ENCODE data around the gene SUPT4H1.
"Not testable (repeated sequence)": the region's sequence is repeated elsewhere in the genome, so short reads cannot be mapped to it uniquely, and the experiment has no call there.

Gene SUPT4H1

GRCh38 chr17:58351831-58352595 is at the start of gene SUPT4H1:
SUPT4H1 (minus strand) TSS chr17:58352201; CDS start chr17:58352135, 66 bp downstream.
- no peaks in the 10 kb centered on the region for H3K27me3 Mint-ChIP-seq
- H3K4me3 Mint-ChIP-seq: peak within 1 kb of the TSS; percentile 100
- H3K9me3 Mint-ChIP-seq (ENCODE audit: low read depth): no peaks in the 10 kb centered on the region
- H3K36me3 Mint-ChIP-seq: peaks cover 21% of the 10 kb centered on the region
- peaks cover 57% of the 10 kb centered on the region for H3K4me1 Mint-ChIP-seq (ENCODE audit: low read depth)
- H3K27ac Mint-ChIP-seq: peak within 1 kb of the TSS; percentile 99

GRCh38 chr17:58401287-58401686 is 49.3 kb upstream of the SUPT4H1 start:
- H3K27ac Mint-ChIP-seq: no peak overlapping the region
- H3K9me3 Mint-ChIP-seq (ENCODE audit: low read depth): no peaks in the 10 kb centered on the region
- no peaks in the 10 kb centered on the region for H3K36me3 Mint-ChIP-seq
- H3K4me1 Mint-ChIP-seq (ENCODE audit: low read depth): peaks cover 9% of the 10 kb centered on the region
- H3K4me3 Mint-ChIP-seq: no peak overlapping the region
- H3K27me3 Mint-ChIP-seq: no peaks in the 10 kb centered on the region

- H3K27ac Mint-ChIP-seq: no peak overlapping the region
- no peaks in the 10 kb centered on the region for H3K27me3 Mint-ChIP-seq
- peaks cover 9% of the 10 kb centered on the region for H3K4me1 Mint-ChIP-seq (ENCODE audit: low read depth)
- no peak overlapping the region for H3K4me3 Mint-ChIP-seq
- H3K36me3 Mint-ChIP-seq: no peaks in the 10 kb centered on the region
- H3K9me3 Mint-ChIP-seq (ENCODE audit: low read depth): no peaks in the 10 kb centered on the region
Observed at GRCh38 chr17:58400826-58401225, 48.8 kb upstream of the SUPT4H1 start.

- H3K4me1 Mint-ChIP-seq (ENCODE audit: low read depth): peaks cover 9% of the 10 kb centered on the region
- H3K27me3 Mint-ChIP-seq: no peaks in the 10 kb centered on the region
- H3K36me3 Mint-ChIP-seq: no peaks in the 10 kb centered on the region
- no peak overlapping the region for H3K27ac Mint-ChIP-seq
- no peaks in the 10 kb centered on the region for H3K9me3 Mint-ChIP-seq (ENCODE audit: low read depth)
- H3K4me3 Mint-ChIP-seq: no peak overlapping the region
Observed at GRCh38 chr17:58399974-58400373, 48.0 kb upstream of the SUPT4H1 start.

GRCh38 chr17:58398574-58399266 is 46.7 kb upstream of the SUPT4H1 start:
- H3K4me1 Mint-ChIP-seq (ENCODE audit: low read depth): peaks cover 9% of the 10 kb centered on the region
- H3K4me3 Mint-ChIP-seq: no peak overlapping the region
- H3K36me3 Mint-ChIP-seq: peaks cover 3% of the 10 kb centered on the region
- no peaks in the 10 kb centered on the region for H3K27me3 Mint-ChIP-seq
- H3K27ac Mint-ChIP-seq: no peak overlapping the region
- no peaks in the 10 kb centered on the region for H3K9me3 Mint-ChIP-seq (ENCODE audit: low read depth)

- not testable (repeated sequence) for H3K4me1 Mint-ChIP-seq (ENCODE audit: low read depth); H3K9me3 Mint-ChIP-seq (ENCODE audit: low read depth); H3K27ac Mint-ChIP-seq; H3K4me3 Mint-ChIP-seq; H3K27me3 Mint-ChIP-seq; H3K36me3 Mint-ChIP-seq
Observed at GRCh38 chr17:58397421-58397820, 45.4 kb upstream of the SUPT4H1 start.

GRCh38 chr17:58396173-58396572 is 44.2 kb upstream of the SUPT4H1 start:
- no peaks in the 10 kb centered on the region for H3K9me3 Mint-ChIP-seq (ENCODE audit: low read depth)
- no peak overlapping the region for H3K4me3 Mint-ChIP-seq
- no peaks in the 10 kb centered on the region for H3K27me3 Mint-ChIP-seq
- H3K27ac Mint-ChIP-seq: no peak overlapping the region
- H3K4me1 Mint-ChIP-seq (ENCODE audit: low read depth): no peaks in the 10 kb centered on the region
- H3K36me3 Mint-ChIP-seq: peaks cover 6% of the 10 kb centered on the region

DNA sequence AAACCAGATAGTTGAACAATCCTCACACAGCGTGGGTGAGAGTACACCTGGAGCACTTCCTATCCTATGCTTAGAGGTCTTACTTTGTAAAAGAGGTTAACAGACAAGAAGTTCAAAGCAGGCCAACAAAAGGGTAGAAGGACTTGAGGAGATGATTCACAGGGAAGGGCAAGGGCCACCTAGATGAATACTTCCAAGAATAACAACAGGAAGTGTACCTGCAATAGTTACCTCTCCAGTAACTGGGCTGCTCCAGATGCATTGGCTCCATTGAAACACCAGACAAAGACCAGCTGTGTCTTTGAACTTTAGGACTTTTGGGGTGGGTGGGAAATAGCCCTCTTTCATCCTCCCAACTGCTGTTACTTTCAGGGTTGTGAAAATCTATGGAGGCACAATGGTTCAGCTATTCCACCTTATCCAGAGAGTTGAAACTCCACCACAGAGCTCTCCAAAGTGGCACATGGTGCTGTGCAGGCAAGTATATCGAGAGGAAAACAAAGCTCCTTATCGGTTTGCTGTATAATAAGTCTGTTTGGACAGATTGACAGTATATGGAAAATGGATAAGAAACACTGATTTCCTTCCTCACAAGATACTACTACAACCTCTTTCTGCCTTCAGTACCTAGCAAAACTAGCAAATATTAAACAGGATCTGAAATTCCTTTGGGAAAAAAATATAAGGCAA is 42.7 kb upstream of the SUPT4H1 start:
- Mint-ChIP-seq H3K9me3 (ENCODE audit: low read depth) (no peaks in the 10 kb centered on the region), H3K4me3 (no peak overlapping the region), H3K4me1 (ENCODE audit: low read depth) (peaks cover 2% of the 10 kb centered on the region), H3K27ac (no peak overlapping the region), H3K27me3 (no peaks in the 10 kb centered on the region), H3K36me3 (peaks cover 6% of the 10 kb centered on the region)

- no peak overlapping the region for H3K4me3 Mint-ChIP-seq
- no peak overlapping the region for H3K27ac Mint-ChIP-seq
- H3K27me3 Mint-ChIP-seq: no peaks in the 10 kb centered on the region
- H3K4me1 Mint-ChIP-seq (ENCODE audit: low read depth): peaks cover 9% of the 10 kb centered on the region
- H3K9me3 Mint-ChIP-seq (ENCODE audit: low read depth): no peaks in the 10 kb centered on the region
- peaks cover 6% of the 10 kb centered on the region for H3K36me3 Mint-ChIP-seq
Observed at GRCh38 chr17:58391302-58391984, 39.4 kb upstream of the SUPT4H1 start.

- no peak overlapping the region for H3K4me3 Mint-ChIP-seq
- H3K27ac Mint-ChIP-seq: no peak overlapping the region
- peaks cover 6% of the 10 kb centered on the region for H3K36me3 Mint-ChIP-seq
- no peaks in the 10 kb centered on the region for H3K9me3 Mint-ChIP-seq (ENCODE audit: low read depth)
- peaks cover 9% of the 10 kb centered on the region for H3K4me1 Mint-ChIP-seq (ENCODE audit: low read depth)
- no peaks in the 10 kb centered on the region for H3K27me3 Mint-ChIP-seq
Observed at GRCh38 chr17:58390884-58391283, 38.9 kb upstream of the SUPT4H1 start.

GRCh38 chr17:58388302-58389190 is 36.5 kb upstream of the SUPT4H1 start:
- peaks cover 9% of the 10 kb centered on the region for H3K4me1 Mint-ChIP-seq (ENCODE audit: low read depth)

DNA sequence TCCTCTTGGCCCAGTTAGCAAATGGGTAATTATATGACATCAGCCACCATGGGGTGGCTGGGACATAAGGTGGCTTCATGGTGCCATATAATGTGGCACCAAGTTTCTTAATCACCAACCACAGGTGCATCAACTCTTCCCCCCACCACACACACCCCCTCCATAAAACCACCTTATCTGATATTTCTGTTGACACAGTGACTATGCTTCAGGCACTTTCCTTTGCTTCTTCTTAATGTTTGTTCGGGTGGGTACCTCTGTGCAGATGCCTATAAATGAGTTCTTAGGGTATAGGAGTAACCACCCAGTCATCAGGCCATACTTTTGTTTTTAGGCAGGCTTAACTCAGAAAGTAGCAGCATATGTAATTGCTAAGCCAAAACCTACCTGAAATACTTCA is 35.8 kb upstream of the SUPT4H1 start:
- Mint-ChIP-seq H3K27ac (no peak overlapping the region), H3K27me3 (no peaks in the 10 kb centered on the region), H3K4me3 (no peak overlapping the region), H3K36me3 (peaks cover 3% of the 10 kb centered on the region), H3K4me1 (ENCODE audit: low read depth) (peaks cover 12% of the 10 kb centered on the region), H3K9me3 (ENCODE audit: low read depth) (no peaks in the 10 kb centered on the region)

More at GRCh38 chr17:58388302-58389190, 36.5 kb upstream of the SUPT4H1 start:
- H3K36me3 Mint-ChIP-seq: peaks cover 3% of the 10 kb centered on the region
- no peaks in the 10 kb centered on the region for H3K9me3 Mint-ChIP-seq (ENCODE audit: low read depth)
- H3K27ac Mint-ChIP-seq: no peak overlapping the region
- no peak overlapping the region for H3K4me3 Mint-ChIP-seq
- no peaks in the 10 kb centered on the region for H3K27me3 Mint-ChIP-seq

DNA sequence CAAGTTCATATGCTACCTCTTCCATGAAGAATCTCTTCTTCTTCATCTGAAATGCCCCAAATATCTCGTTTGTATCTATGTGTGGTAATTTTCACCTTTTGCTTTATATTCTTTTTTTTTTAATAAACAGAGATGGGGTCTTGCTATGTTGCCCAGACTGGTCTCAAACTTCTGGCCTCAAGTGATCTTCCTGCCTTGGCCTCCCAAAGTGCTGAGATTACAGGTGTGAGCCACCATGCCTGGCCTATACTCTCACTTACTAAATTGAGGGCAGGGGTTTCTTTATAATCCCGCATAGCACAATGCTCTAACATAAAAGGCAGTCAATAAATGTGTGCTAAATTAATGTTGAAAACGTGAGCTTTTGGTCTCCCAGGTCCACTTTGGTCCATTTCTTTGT is 34.7 kb upstream of the SUPT4H1 start:
- Mint-ChIP-seq H3K4me3 (no peak overlapping the region), H3K9me3 (ENCODE audit: low read depth) (no peaks in the 10 kb centered on the region), H3K36me3 (no peaks in the 10 kb centered on the region), H3K4me1 (ENCODE audit: low read depth) (peaks cover 23% of the 10 kb centered on the region), H3K27ac (no peak overlapping the region), H3K27me3 (no peaks in the 10 kb centered on the region)

- Mint-ChIP-seq H3K9me3 (ENCODE audit: low read depth) (no peaks in the 10 kb centered on the region), H3K4me3 (no peak overlapping the region), H3K4me1 (ENCODE audit: low read depth) (peaks cover 26% of the 10 kb centered on the region), H3K36me3 (peaks cover 2% of the 10 kb centered on the region), H3K27ac (no peak overlapping the region), H3K27me3 (no peaks in the 10 kb centered on the region)
Observed at GRCh38 chr17:58385359-58385899, 33.4 kb upstream of the SUPT4H1 start.

Data from activated naive CD8-positive, alpha-beta T cell (primary cell).